ENCODE results near the gene ARFGAP3.
"Not testable (repeated sequence)": the region's sequence is repeated elsewhere in the genome, so short reads cannot be mapped to it uniquely, and the experiment has no call there.

Gene ARFGAP3

DNA sequence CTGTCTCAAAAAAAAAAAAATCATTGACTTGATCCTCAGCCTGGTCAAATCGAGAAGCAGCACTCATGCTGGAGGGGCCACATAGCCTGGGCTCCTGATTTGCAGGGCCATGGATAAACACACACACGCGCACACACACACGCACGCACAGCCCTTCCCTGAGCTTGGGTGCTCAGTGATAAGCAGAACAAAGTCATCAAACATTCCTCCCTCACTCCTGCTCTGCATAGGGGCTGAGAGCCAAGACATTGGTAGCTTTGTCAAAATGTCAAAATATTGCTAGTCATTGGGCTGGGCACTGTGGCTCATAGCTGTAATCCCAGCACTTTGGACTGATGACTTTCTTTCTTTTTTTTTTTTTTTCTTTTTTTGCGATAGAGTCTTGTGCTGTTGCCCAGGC is 102.4 kb downstream of the ARFGAP3 start:
- H3K27me3 ChIP-seq (ENCODE audit: insufficient read depth, low read length, poor library complexity), result no peaks in the 10 kb centered on the region
- TF ChIP-seq EZH2 (IDR thresholded peaks at IDR 0.05; ENCODE audit: borderline replicate concordance, low read depth, low read length, severe bottlenecking), result no peak
- TF ChIP-seq, protein P1, sequence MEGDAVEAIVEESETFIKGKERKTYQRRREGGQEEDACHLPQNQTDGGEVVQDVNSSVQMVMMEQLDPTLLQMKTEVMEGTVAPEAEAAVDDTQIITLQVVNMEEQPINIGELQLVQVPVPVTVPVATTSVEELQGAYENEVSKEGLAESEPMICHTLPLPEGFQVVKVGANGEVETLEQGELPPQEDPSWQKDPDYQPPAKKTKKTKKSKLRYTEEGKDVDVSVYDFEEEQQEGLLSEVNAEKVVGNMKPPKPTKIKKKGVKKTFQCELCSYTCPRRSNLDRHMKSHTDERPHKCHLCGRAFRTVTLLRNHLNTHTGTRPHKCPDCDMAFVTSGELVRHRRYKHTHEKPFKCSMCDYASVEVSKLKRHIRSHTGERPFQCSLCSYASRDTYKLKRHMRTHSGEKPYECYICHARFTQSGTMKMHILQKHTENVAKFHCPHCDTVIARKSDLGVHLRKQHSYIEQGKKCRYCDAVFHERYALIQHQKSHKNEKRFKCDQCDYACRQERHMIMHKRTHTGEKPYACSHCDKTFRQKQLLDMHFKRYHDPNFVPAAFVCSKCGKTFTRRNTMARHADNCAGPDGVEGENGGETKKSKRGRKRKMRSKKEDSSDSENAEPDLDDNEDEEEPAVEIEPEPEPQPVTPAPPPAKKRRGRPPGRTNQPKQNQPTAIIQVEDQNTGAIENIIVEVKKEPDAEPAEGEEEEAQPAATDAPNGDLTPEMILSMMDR (IDR thresholded peaks at IDR 0.05; ENCODE audit: borderline replicate concordance, extremely low read depth, low read length, poor library complexity, severe bottlenecking), result no peak
- no peak overlapping the region for H3K4me3 ChIP-seq (ENCODE audit: low read depth in 1 of 2, low read length in 2 of 2)
- no peak overlapping the region for H3K9ac ChIP-seq (ENCODE audit: low read depth, low read length)
- H4K20me1 ChIP-seq (ENCODE audit: insufficient read depth, low read length), result no peaks in the 10 kb centered on the region
- H3K27ac ChIP-seq (ENCODE audit: low read length), result no peak overlapping the region
- DNase-seq (no peak), ATAC-seq (ENCODE audit: insufficient read depth, low read depth) (no peak)
- H3K36me3 ChIP-seq (ENCODE audit: insufficient read depth, low read length), result no peaks in the 10 kb centered on the region
- H3K9me3 ChIP-seq (ENCODE audit: insufficient read depth, low read length, severe bottlenecking), result no peaks in the 10 kb centered on the region
- H3K4me1 ChIP-seq (ENCODE audit: insufficient read depth, low read length), result no peaks in the 10 kb centered on the region
- no peak overlapping the region for H2AFZ ChIP-seq (ENCODE audit: low read depth, low read length)
- H3K79me2 ChIP-seq (ENCODE audit: insufficient read depth, low read length), result no peaks in the 10 kb centered on the region
- no peak overlapping the region for H3K4me2 ChIP-seq (ENCODE audit: insufficient read depth, low read length)

GRCh38 chr22:42752912-42753311 is 104.2 kb downstream of the ARFGAP3 start:
- Histone ChIP-seq H3K4me2 (ENCODE audit: insufficient read depth, low read length) (no peak overlapping the region), H3K4me3 (ENCODE audit: low read depth in 1 of 2, low read length in 2 of 2) (no peak overlapping the region), H4K20me1 (ENCODE audit: insufficient read depth, low read length) (no peaks in the 10 kb centered on the region), H3K27ac (ENCODE audit: low read length) (no peak overlapping the region), H3K36me3 (ENCODE audit: insufficient read depth, low read length) (no peaks in the 10 kb centered on the region), H3K79me2 (ENCODE audit: insufficient read depth, low read length) (no peaks in the 10 kb centered on the region), H2AFZ (ENCODE audit: low read depth, low read length) (no peak overlapping the region), H3K9me3 (ENCODE audit: insufficient read depth, low read length, severe bottlenecking) (no peaks in the 10 kb centered on the region), H3K27me3 (ENCODE audit: insufficient read depth, low read length, poor library complexity) (no peaks in the 10 kb centered on the region), H3K9ac (ENCODE audit: low read depth, low read length) (no peak overlapping the region), H3K4me1 (ENCODE audit: insufficient read depth, low read length) (no peaks in the 10 kb centered on the region)
- DNase-seq (no peak), ATAC-seq (ENCODE audit: insufficient read depth, low read depth) (no peak)
- TF ChIP-seq, protein P1 (IDR thresholded peaks at IDR 0.05; ENCODE audit: borderline replicate concordance, extremely low read depth, low read length, poor library complexity, severe bottlenecking), result no peak
- TF ChIP-seq EZH2 (IDR thresholded peaks at IDR 0.05; ENCODE audit: borderline replicate concordance, low read depth, low read length, severe bottlenecking), result no peak

DNA sequence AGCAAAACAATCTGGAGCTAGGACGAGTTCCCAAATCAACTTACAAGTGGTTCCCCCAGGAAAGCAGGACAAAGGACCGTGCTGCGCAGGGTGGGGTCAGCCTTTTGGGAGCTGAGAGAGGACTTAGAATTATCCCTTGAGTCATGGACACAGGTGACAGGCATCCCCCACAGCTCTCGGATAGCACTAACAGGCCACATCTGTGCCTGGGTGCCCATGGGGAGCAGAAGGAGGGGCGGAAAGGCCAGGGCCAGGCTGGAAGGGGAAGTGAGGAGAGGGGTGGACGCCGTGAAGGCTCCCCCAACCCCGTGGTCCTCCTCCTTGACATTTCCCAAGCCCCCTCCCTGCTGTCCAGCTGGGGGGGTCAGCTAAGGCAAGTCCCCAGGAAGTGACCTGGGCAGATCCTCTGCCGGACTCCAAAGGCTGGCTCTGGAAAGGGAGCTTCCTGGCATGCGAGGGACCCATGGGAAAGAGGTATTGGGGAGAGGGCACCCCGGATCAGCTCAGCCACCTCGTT is 104.8 kb downstream of the ARFGAP3 start:
- no peak overlapping the region for H3K27ac ChIP-seq (ENCODE audit: low read length)
- no peaks in the 10 kb centered on the region for H3K36me3 ChIP-seq (ENCODE audit: insufficient read depth, low read length)
- ATAC-seq (ENCODE audit: insufficient read depth, low read depth) (no peak), DNase-seq (no peak)
- H3K4me2 ChIP-seq (ENCODE audit: insufficient read depth, low read length), result no peak overlapping the region
- TF ChIP-seq, protein P1 (IDR thresholded peaks at IDR 0.05; ENCODE audit: borderline replicate concordance, extremely low read depth, low read length, poor library complexity, severe bottlenecking), result no peak
- TF ChIP-seq EZH2 (IDR thresholded peaks at IDR 0.05; ENCODE audit: borderline replicate concordance, low read depth, low read length, severe bottlenecking), result no peak
- no peak overlapping the region for H3K9ac ChIP-seq (ENCODE audit: low read depth, low read length)
- no peaks in the 10 kb centered on the region for H3K79me2 ChIP-seq (ENCODE audit: insufficient read depth, low read length)
- no peaks in the 10 kb centered on the region for H3K9me3 ChIP-seq (ENCODE audit: insufficient read depth, low read length, severe bottlenecking)
- H3K4me3 ChIP-seq (ENCODE audit: low read depth in 1 of 2, low read length in 2 of 2), result no peak overlapping the region
- H3K4me1 ChIP-seq (ENCODE audit: insufficient read depth, low read length), result no peaks in the 10 kb centered on the region
- H4K20me1 ChIP-seq (ENCODE audit: insufficient read depth, low read length), result no peaks in the 10 kb centered on the region
- H3K27me3 ChIP-seq (ENCODE audit: insufficient read depth, low read length, poor library complexity), result no peaks in the 10 kb centered on the region
- no peak overlapping the region for H2AFZ ChIP-seq (ENCODE audit: low read depth, low read length)

DNA sequence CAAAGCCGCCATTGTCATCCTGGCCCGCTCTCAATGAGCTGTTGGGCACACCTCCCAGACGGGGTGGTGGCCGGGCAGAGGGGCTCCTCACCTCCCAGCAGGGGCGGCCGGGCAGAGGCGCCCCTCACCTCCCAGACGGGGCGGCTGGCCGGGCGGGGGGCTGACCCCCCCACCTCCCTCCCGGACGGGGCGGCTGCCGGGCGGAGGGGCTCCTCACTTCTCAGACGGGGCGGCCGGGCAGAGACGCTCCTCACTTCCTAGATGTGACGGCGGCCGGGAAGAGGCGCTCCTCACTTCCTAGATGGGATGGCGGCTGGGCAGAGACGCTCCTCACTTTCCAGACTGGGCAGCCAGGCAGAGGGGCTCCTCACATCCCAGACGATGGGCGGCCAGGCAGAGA is 106.7 kb downstream of the ARFGAP3 start:
- not testable (repeated sequence) for H3K27ac ChIP-seq (ENCODE audit: low read length); H3K9me3 ChIP-seq (ENCODE audit: insufficient read depth, low read length, severe bottlenecking); H4K20me1 ChIP-seq (ENCODE audit: insufficient read depth, low read length); H2AFZ ChIP-seq (ENCODE audit: low read depth, low read length); H3K79me2 ChIP-seq (ENCODE audit: insufficient read depth, low read length); ATAC-seq (ENCODE audit: insufficient read depth, low read depth); H3K4me3 ChIP-seq (ENCODE audit: low read depth in 1 of 2, low read length in 2 of 2); H3K9ac ChIP-seq (ENCODE audit: low read depth, low read length); H3K36me3 ChIP-seq (ENCODE audit: insufficient read depth, low read length); H3K4me2 ChIP-seq (ENCODE audit: insufficient read depth, low read length); DNase-seq; H3K4me1 ChIP-seq (ENCODE audit: insufficient read depth, low read length); H3K27me3 ChIP-seq (ENCODE audit: insufficient read depth, low read length, poor library complexity)
